ENCODE results near the gene RAB8A. TPM values are rescaled to one million over a fixed set of nuclear protein-coding genes. Genes with fewer than 3 reads are reported as not detected.
"Not testable (repeated sequence)": the region's sequence is repeated elsewhere in the genome, so short reads cannot be mapped to it uniquely, and the experiment has no call there.

RAB8A gene
- total RNA-seq, 1 donor from 2014 or later: 39.2 TPM

DNA sequence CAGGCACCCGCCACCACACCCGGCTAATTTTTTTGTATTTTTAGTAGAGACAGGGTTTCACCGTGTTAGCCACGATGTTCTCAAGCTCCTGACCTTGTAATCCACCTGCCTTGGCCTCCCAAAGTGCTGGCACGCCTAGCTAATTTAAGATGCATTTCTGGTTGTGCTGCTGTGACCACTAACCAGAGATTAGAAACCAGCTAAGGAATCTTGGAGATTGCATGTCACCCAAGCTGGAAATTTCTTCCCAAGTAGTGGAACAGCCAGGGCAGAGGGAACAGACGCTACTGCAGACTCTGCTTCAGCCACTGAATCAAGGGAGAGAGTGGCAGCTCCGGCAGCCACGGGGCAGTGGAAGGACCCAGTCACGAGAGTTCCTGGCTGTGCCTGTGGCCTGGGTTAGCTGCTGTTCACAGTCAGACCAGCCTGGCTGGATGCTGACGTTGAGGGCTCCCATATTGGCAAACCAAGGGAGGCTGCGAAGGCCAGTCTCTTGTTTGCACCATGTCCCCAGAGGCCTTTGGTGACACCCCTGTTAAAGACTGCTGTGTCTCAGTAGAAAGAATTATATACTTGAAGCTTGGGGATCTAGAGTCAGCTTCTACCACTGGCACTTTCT, 27.5 kb upstream of the RAB8A start:
- Histone ChIP-seq H3K36me3 (no peaks in the 10 kb centered on the region), H3K27ac (no peak overlapping the region), H3K4me3 (no peak overlapping the region), H3K27me3 (no peaks in the 10 kb centered on the region), H3K9me3 (ENCODE audit: low read depth) (no peaks in the 10 kb centered on the region), H3K79me2 (ENCODE audit: low read depth) (peaks cover 69% of the 10 kb centered on the region), H4K20me1 (ENCODE audit: low read depth) (peaks cover 78% of the 10 kb centered on the region), H3F3A (ENCODE audit: low read depth) (peaks cover 2% of the 10 kb centered on the region), H2AFZ (replicated peaks) (no peak overlapping the region), H3K9ac (no peak overlapping the region), H3K4me2 (no peak overlapping the region), H3K4me1 (peaks cover 12% of the 10 kb centered on the region)
- Mint-ChIP-seq H3K27me3 (ENCODE audit: insufficient read depth, low read depth) (peaks cover 5% of the 10 kb centered on the region), H3K4me3 (no peak overlapping the region), H3K27ac (no peak overlapping the region), H3K4me1 (peaks cover 4% of the 10 kb centered on the region), H3K36me3 (peaks cover 40% of the 10 kb centered on the region), H3K9me3 (no peaks in the 10 kb centered on the region)
- TF ChIP-seq EZH2phosphoT487 (IDR thresholded peaks at IDR 0.05) (no peak), EZH2 (IDR thresholded peaks at IDR 0.05) (no peak)
- TF ChIP-seq, protein P1, sequence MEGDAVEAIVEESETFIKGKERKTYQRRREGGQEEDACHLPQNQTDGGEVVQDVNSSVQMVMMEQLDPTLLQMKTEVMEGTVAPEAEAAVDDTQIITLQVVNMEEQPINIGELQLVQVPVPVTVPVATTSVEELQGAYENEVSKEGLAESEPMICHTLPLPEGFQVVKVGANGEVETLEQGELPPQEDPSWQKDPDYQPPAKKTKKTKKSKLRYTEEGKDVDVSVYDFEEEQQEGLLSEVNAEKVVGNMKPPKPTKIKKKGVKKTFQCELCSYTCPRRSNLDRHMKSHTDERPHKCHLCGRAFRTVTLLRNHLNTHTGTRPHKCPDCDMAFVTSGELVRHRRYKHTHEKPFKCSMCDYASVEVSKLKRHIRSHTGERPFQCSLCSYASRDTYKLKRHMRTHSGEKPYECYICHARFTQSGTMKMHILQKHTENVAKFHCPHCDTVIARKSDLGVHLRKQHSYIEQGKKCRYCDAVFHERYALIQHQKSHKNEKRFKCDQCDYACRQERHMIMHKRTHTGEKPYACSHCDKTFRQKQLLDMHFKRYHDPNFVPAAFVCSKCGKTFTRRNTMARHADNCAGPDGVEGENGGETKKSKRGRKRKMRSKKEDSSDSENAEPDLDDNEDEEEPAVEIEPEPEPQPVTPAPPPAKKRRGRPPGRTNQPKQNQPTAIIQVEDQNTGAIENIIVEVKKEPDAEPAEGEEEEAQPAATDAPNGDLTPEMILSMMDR (IDR thresholded peaks at IDR 0.05): no peak
- no peak for DNase-seq (ENCODE audit: low spot score)

DNA sequence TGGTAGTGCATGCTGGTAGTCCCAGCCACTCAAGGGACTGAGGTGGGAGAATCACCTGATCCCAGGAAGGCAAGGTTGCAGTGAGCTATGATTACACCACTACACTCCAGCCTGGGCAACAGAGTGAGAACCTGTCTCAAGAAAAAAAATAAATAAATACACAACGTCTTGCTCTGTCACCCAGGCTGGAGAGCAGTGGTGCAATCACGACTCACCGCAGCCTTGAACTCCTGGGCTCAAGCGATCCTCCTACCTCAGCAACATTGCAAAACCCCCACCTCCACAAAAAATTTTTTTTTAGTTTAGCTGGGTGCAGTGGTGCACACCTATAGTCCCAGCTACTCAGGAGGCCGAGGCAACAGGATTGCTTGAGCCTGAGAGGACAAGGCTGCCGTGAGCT, 26.6 kb upstream of the RAB8A start:
- Histone ChIP-seq H3K4me3 (no peak overlapping the region), H3K27ac (no peak overlapping the region), H3K79me2 (ENCODE audit: low read depth) (peaks cover 59% of the 10 kb centered on the region), H3K9ac (no peak overlapping the region), H2AFZ (replicated peaks) (no peak overlapping the region), H3K4me2 (no peak overlapping the region), H3K36me3 (no peaks in the 10 kb centered on the region), H3K9me3 (ENCODE audit: low read depth) (no peaks in the 10 kb centered on the region), H3F3A (ENCODE audit: low read depth) (no peaks in the 10 kb centered on the region), H4K20me1 (ENCODE audit: low read depth) (peaks cover 73% of the 10 kb centered on the region), H3K4me1 (peaks cover 5% of the 10 kb centered on the region), H3K27me3 (no peaks in the 10 kb centered on the region)
- peaks cover 44% of the 10 kb centered on the region for H3K36me3 Mint-ChIP-seq
- H3K4me3 Mint-ChIP-seq: no peak overlapping the region
- no peak for DNase-seq (ENCODE audit: low spot score)
- TF ChIP-seq EZH2phosphoT487 (IDR thresholded peaks at IDR 0.05) (no peak), EZH2 (IDR thresholded peaks at IDR 0.05) (no peak)
- TF ChIP-seq, protein P1 (IDR thresholded peaks at IDR 0.05): no peak
- H3K27ac Mint-ChIP-seq: no peak overlapping the region
- H3K9me3 Mint-ChIP-seq: no peaks in the 10 kb centered on the region
- no peaks in the 10 kb centered on the region for H3K4me1 Mint-ChIP-seq
- H3K27me3 Mint-ChIP-seq (ENCODE audit: insufficient read depth, low read depth): peaks cover 6% of the 10 kb centered on the region

DNA sequence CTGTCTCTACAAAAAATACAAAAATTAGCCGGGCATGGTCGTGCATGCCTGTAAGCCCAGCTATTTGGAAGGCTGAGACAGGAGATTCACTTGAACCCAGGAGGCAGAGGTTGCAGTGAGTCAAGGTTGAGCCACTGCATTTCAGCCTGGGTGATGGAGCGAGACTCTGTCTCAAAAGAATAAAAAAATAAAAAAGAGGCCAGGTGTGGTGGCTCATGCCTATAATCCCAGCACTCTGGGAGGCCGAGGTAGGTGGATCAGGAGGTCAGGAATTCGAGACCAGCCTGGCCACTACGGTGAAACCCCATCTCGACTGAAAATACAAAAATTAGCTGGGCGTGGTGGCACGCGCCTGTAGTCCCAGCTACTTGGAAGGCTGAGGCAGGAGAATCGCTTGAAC, 24.3 kb upstream of the RAB8A start:
- peaks cover 43% of the 10 kb centered on the region for H3K36me3 Mint-ChIP-seq
- not testable (repeated sequence) for H3K4me3 Mint-ChIP-seq; DNase-seq (ENCODE audit: low spot score); H3K36me3 ChIP-seq; H3K9me3 Mint-ChIP-seq; H3K4me1 Mint-ChIP-seq; H3K27ac ChIP-seq; H3F3A ChIP-seq (ENCODE audit: low read depth); H3K27me3 ChIP-seq; H3K9me3 ChIP-seq (ENCODE audit: low read depth); H3K27ac Mint-ChIP-seq; H3K4me2 ChIP-seq; H3K4me1 ChIP-seq; H3K27me3 Mint-ChIP-seq (ENCODE audit: insufficient read depth, low read depth); H3K9ac ChIP-seq; H3K4me3 ChIP-seq; H2AFZ ChIP-seq (replicated peaks)
- H3K79me2 ChIP-seq (ENCODE audit: low read depth): peaks cover 36% of the 10 kb centered on the region
- peaks cover 50% of the 10 kb centered on the region for H4K20me1 ChIP-seq (ENCODE audit: low read depth)

DNA sequence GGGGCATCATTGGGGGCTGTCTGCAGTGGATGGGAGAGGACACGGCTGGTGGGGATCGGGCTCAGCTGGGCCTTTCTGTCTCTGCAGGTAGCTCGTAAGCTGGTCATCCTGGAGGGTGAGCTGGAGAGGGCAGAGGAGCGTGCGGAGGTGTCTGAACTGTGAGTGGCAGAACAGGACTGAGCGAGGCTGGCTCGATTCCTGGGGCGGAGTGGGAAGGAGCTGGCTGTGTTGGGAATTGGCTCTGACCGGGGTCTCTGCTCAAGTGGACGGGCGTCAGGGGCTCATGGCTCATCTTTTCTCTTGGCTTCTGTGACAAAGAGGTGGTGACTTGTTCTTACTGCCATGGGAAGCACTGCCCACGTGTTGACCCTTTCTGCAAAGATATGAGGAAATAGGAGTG, 23.7 kb upstream of the RAB8A start:
- Histone ChIP-seq H4K20me1 (ENCODE audit: low read depth) (peaks cover 47% of the 10 kb centered on the region), H3K4me1 (no peaks in the 10 kb centered on the region), H3K27ac (no peak overlapping the region), H3K4me3 (no peak overlapping the region), H3K4me2 (no peak overlapping the region), H3K27me3 (no peaks in the 10 kb centered on the region), H3K79me2 (ENCODE audit: low read depth) (peaks cover 31% of the 10 kb centered on the region), H3F3A (ENCODE audit: low read depth) (no peaks in the 10 kb centered on the region), H3K9ac (no peak overlapping the region), H3K9me3 (ENCODE audit: low read depth) (no peaks in the 10 kb centered on the region), H3K36me3 (no peaks in the 10 kb centered on the region), H2AFZ (replicated peaks) (no peak overlapping the region)
- no peak for DNase-seq (ENCODE audit: low spot score)
- Mint-ChIP-seq H3K4me1 (no peaks in the 10 kb centered on the region), H3K9me3 (no peaks in the 10 kb centered on the region), H3K4me3 (no peak overlapping the region), H3K27ac (no peak overlapping the region), H3K27me3 (ENCODE audit: insufficient read depth, low read depth) (peaks cover 6% of the 10 kb centered on the region), H3K36me3 (peaks cover 44% of the 10 kb centered on the region)
- TF ChIP-seq EZH2 (IDR thresholded peaks at IDR 0.05) (no peak), EZH2phosphoT487 (IDR thresholded peaks at IDR 0.05) (no peak)
- TF ChIP-seq, protein P1 (IDR thresholded peaks at IDR 0.05): no peak
